Ishikawa (cell line): ENCODE data around the gene PPP6R3.

Experiments used
- CEBPB ChIP-seq: IDR thresholded peaks from 2 replicates; pipeline ENCODE4 v1.6.1; 2012
- CREB1 ChIP-seq: IDR thresholded peaks from 2 replicates; pipeline ENCODE4 v1.6.1; 2012; ENCODE audit warnings: low read depth
- EGR1 ChIP-seq: IDR thresholded peaks from 2 replicates; pipeline ENCODE4 v1.6.1; 2012
- EP300 ChIP-seq: IDR thresholded peaks from 2 replicates; pipeline ENCODE4 v1.6.1; 2012; ENCODE audit warnings: borderline replicate concordance
- FOXM1 ChIP-seq: IDR thresholded peaks from 2 replicates; pipeline ENCODE4 v1.6.1; 2012; ENCODE audit warnings: low read depth, borderline replicate concordance
- NFIC ChIP-seq: IDR thresholded peaks from 2 replicates; pipeline ENCODE4 v1.6.1; 2012
- RAD21 ChIP-seq: IDR thresholded peaks from 2 replicates; pipeline ENCODE4 v1.6.1; 2012; ENCODE audit warnings: low read depth
- TAF1 ChIP-seq: IDR thresholded peaks from 2 replicates; pipeline ENCODE4 v1.6.1; 2012; ENCODE audit warnings: low read depth, mild to moderate bottlenecking
- TCF12 ChIP-seq: IDR thresholded peaks from 2 replicates; pipeline ENCODE4 v1.6.1; 2012; ENCODE audit warnings: low read depth
- TEAD4 ChIP-seq: IDR thresholded peaks from 2 replicates; pipeline ENCODE4 v1.6.1; 2012
- YY1 ChIP-seq: IDR thresholded peaks from 2 replicates; pipeline ENCODE4 v1.6.1; 2012; ENCODE audit warnings: low read depth
- ZBTB7A ChIP-seq: IDR thresholded peaks from 2 replicates; pipeline ENCODE4 v1.6.1; 2012; ENCODE audit warnings: low read depth
- TF ChIP-seq, protein P1 (sequence below): IDR thresholded peaks from 2 replicates; pipeline ENCODE4 v1.6.1; 2012
- TF ChIP-seq, protein P2 (sequence below): IDR thresholded peaks from 2 replicates; pipeline ENCODE4 v1.6.1; 2012; ENCODE audit warnings: low read depth, mild to moderate bottlenecking

DNA sequence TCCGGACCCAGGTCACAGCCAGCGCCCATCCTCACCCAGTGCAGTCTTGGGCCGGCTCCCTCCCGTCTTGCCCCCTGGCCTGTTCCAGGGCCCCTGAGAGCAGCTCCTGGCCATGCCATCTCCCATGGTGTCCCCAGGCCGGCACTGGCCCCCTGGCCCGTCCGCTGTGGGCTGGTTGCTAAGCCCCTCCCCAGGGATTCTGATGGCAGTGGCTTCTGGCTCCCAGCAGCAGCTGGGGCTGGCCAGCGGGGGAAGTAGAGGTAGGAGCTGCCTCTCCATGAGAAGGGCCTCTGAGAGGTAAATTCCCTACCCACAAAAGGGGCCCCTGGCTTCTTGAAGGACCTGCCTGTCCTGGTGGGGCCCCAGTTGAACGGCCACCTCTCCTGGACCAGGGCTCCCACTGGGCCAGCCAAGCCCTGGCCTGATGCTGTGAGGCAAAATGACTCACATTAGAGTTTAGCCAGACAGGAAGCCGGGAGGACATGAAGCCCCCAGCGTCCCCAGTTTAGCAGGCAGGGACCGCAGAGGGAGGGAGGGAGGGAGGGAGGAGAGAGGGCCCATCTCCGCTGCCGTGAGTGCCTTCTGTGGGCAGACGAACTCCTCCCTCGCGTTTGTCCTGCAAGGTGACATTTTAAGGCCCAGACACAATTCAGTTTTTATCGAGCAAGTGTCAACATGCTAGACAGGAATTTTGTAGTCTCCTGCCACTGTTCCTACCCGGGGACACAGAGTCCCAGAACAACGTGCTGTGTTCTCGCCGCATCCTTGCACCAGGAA is 190.8 kb downstream of the PPP6R3 start:
- TF ChIP-seq, protein P1, sequence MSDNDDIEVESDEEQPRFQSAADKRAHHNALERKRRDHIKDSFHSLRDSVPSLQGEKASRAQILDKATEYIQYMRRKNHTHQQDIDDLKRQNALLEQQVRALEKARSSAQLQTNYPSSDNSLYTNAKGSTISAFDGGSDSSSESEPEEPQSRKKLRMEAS, result no peak
- no peak for TF ChIP-seq TEAD4
- TF ChIP-seq ZBTB7A, result no peak
- TF ChIP-seq RAD21, result no peak
- TF ChIP-seq TAF1, result no peak
- TF ChIP-seq EP300, result no peak
- TF ChIP-seq, protein P2, sequence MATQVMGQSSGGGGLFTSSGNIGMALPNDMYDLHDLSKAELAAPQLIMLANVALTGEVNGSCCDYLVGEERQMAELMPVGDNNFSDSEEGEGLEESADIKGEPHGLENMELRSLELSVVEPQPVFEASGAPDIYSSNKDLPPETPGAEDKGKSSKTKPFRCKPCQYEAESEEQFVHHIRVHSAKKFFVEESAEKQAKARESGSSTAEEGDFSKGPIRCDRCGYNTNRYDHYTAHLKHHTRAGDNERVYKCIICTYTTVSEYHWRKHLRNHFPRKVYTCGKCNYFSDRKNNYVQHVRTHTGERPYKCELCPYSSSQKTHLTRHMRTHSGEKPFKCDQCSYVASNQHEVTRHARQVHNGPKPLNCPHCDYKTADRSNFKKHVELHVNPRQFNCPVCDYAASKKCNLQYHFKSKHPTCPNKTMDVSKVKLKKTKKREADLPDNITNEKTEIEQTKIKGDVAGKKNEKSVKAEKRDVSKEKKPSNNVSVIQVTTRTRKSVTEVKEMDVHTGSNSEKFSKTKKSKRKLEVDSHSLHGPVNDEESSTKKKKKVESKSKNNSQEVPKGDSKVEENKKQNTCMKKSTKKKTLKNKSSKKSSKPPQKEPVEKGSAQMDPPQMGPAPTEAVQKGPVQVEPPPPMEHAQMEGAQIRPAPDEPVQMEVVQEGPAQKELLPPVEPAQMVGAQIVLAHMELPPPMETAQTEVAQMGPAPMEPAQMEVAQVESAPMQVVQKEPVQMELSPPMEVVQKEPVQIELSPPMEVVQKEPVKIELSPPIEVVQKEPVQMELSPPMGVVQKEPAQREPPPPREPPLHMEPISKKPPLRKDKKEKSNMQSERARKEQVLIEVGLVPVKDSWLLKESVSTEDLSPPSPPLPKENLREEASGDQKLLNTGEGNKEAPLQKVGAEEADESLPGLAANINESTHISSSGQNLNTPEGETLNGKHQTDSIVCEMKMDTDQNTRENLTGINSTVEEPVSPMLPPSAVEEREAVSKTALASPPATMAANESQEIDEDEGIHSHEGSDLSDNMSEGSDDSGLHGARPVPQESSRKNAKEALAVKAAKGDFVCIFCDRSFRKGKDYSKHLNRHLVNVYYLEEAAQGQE, result no peak
- no peak for TF ChIP-seq YY1
- no peak for TF ChIP-seq EGR1
- no peak for TF ChIP-seq FOXM1
- no peak for TF ChIP-seq CEBPB
- TF ChIP-seq CREB1, result no peak
- no peak for TF ChIP-seq NFIC
- TF ChIP-seq TCF12, result no peak
